DOHH2 (cell line): Measurements from ENCODE around the gene EHD4.

Experiments used
- H3F3A ChIP-seq: fragments of 200-600 bp; sonication (generic), shearing (Covaris generic); 2 replicates; pipeline ENCODE4 v1.6.0; 2016; ENCODE audit warnings: antibody characterized with exemption, mild to moderate bottlenecking; ENCODE audit not compliant: control insufficient read depth, insufficient read depth
- H3K27ac ChIP-seq: fragments of 200-600 bp; sonication (generic); 2 replicates; pipeline ENCODE4 v1.5.1; 2014; ENCODE audit warnings: low read depth, mild to moderate bottlenecking, low read length, moderate library complexity
- H3K27me3 ChIP-seq: fragments of 200-600 bp; sonication (generic); 2 replicates; pipeline ENCODE4 v1.6.1; 2014; ENCODE audit warnings: mild to moderate bottlenecking, low read length, mixed read lengths; ENCODE audit not compliant: control insufficient read depth
- H3K36me3 ChIP-seq: fragments of 200-600 bp; sonication (generic); 2 replicates; pipeline ENCODE4 v1.6.1; 2014; ENCODE audit warnings: mild to moderate bottlenecking, low read length, moderate library complexity, mixed read lengths; ENCODE audit not compliant: control insufficient read depth
- H3K4me1 ChIP-seq: fragments of 200-600 bp; sonication (generic); 2 replicates; pipeline ENCODE4 v1.6.1; 2014; ENCODE audit warnings: mild to moderate bottlenecking, low read length, mixed read lengths; ENCODE audit not compliant: control insufficient read depth
- H3K4me2 ChIP-seq: fragments of 200-600 bp; sonication (generic); 2 replicates; pipeline ENCODE4 v1.6.0; 2014; ENCODE audit warnings: mild to moderate bottlenecking, low read length, moderate library complexity
- H3K4me3 ChIP-seq: fragments of 200-600 bp; sonication (generic); 2 replicates; pipeline ENCODE4 v1.5.1; 2014; ENCODE audit warnings: mild to moderate bottlenecking, low read length, mixed read lengths
- H3K79me2 ChIP-seq: fragments of 200-600 bp; sonication (generic); 2 replicates; pipeline ENCODE4 v1.6.1; 2014; ENCODE audit warnings: mild to moderate bottlenecking, low read length, mixed read lengths; ENCODE audit not compliant: control insufficient read depth
- H3K9me2 ChIP-seq: fragments of 200-600 bp; sonication (generic); replicated peaks from 2 replicates; pipeline ENCODE4 v1.6.1; 2014; ENCODE audit warnings: mild to moderate bottlenecking, low read length, mixed read lengths; ENCODE audit not compliant: control insufficient read depth
- H3K9me3 ChIP-seq: fragments of 200-600 bp; sonication (generic); 2 replicates; pipeline ENCODE4 v1.6.1; 2014; ENCODE audit warnings: antibody characterized with exemption, low read length, mixed read lengths; ENCODE audit not compliant: control insufficient read depth, insufficient read depth
- H4K20me1 ChIP-seq: fragments of 200-600 bp; sonication (generic); 2 replicates; pipeline ENCODE4 v1.6.0; 2014; ENCODE audit warnings: low read depth, mild to moderate bottlenecking, antibody characterized with exemption, low read length, moderate library complexity; ENCODE audit not compliant: control insufficient read depth, insufficient read depth
- EZH2phosphoT487 ChIP-seq: fragments of 200-600 bp; sonication (generic); IDR thresholded peaks from 2 replicates; pipeline ENCODE4 v1.6.1; 2017; ENCODE audit warnings: borderline replicate concordance, mild to moderate bottlenecking, antibody characterized with exemption, low read length, moderate library complexity, mixed read lengths
- TF ChIP-seq, protein P1 (sequence below): fragments of 200-600 bp; sonication (generic); IDR thresholded peaks from one replicate; pipeline ENCODE4 v1.5.1; 2014; ENCODE audit warnings: antibody characterized with exemption, mild to moderate bottlenecking, low read depth, low read length; ENCODE audit not compliant: poor library complexity, severe bottlenecking

EHD4 gene

DNA sequence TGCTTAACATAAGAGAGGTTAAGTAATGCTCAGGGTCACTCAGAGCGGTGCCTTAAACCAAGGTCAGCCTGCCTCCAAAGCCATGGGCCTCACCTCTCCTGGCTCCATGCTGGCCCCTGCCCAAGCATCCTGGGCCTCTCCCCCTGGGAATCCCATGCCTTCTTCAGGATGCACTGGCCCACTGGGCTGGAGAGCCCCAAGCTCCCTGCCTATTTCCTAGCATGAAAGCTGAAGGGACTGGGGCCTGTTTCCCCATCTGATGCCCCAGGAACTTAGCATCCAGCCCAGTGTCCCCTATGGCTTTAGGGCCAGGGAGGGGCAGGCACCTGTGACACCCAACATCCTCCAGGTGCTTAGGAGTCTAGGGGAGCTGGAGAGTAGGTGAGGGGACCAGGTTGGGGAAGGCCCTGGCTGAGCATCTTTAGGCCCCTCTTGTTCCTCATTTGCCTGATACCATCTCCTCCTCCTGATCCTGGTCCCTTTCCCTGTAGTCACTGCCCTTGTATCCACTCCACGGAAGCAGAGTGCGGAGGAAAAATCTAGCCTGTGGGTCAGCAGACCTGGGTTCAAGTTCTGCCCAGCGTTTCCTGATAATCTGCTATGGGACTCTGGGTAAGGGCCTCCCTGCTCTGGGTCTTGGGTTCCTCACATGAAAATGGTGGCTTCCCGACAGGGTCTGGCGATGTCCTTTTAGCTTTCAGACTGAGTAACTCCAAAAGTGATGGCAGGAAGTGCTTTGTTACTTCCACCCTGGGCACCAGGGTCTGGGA lies 28.6 kb downstream of the EHD4 start:
- Histone ChIP-seq H3K79me2 (no peaks in the 10 kb centered on the region), H3K36me3 (peaks cover 2% of the 10 kb centered on the region; the same call in 1 of the 2 replicates), H3K27me3 (no peaks in the 10 kb centered on the region), H3K27ac (no peak overlapping the region), H3K4me2 (no peak overlapping the region), H3K4me3 (no peak overlapping the region), H4K20me1 (no peaks in the 10 kb centered on the region), H3K9me3 (no peaks in the 10 kb centered on the region), H3K9me2 (no peaks in the 10 kb centered on the region), H3F3A (no peaks in the 10 kb centered on the region), H3K4me1 (no peaks in the 10 kb centered on the region)
- TF ChIP-seq, protein P1, sequence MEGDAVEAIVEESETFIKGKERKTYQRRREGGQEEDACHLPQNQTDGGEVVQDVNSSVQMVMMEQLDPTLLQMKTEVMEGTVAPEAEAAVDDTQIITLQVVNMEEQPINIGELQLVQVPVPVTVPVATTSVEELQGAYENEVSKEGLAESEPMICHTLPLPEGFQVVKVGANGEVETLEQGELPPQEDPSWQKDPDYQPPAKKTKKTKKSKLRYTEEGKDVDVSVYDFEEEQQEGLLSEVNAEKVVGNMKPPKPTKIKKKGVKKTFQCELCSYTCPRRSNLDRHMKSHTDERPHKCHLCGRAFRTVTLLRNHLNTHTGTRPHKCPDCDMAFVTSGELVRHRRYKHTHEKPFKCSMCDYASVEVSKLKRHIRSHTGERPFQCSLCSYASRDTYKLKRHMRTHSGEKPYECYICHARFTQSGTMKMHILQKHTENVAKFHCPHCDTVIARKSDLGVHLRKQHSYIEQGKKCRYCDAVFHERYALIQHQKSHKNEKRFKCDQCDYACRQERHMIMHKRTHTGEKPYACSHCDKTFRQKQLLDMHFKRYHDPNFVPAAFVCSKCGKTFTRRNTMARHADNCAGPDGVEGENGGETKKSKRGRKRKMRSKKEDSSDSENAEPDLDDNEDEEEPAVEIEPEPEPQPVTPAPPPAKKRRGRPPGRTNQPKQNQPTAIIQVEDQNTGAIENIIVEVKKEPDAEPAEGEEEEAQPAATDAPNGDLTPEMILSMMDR, result no peak
- no peak for TF ChIP-seq EZH2phosphoT487

GRCh38 chr15:41942886-41943285 lies 29.5 kb downstream of the EHD4 start:
- H3K9me3 ChIP-seq, result no peaks in the 10 kb centered on the region

DNA sequence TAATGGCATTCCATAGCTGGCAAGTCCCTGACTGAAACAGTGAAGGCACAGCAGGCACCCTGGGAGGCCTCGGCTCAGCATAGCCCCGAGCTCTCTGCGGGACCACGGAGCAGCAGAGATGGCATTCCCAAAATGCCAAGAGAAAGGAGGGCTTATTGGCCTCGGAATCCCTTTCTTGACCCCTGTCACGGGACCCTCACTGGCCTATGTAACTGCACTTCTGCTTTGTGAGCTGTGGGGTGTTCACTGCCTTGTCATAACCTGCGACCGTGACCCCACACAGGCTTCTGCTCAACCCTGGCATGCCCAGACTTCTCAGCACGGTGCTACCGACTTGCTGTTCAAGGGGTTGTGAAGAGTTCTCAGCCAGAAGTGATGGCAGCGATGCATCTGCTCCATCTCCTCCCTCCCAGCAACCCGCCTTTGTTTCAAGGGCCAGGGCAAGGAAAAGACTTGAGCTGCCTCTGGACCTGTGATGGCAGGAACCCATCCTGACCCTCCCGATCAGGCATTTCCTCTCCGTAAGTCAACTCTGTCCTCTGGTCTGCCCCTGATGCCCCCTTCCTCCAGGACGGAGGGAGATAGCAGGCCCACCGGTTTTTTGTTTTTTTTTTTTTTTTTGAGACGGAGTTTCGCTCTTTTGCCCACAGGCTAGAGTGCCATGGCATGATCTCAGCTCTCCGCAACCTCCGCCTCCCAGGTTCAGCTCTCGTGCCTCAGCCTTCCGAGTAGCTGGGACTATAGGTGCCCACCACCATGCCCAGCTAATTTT lies 30.5 kb downstream of the EHD4 start:
- Histone ChIP-seq H3K79me2 (no peaks in the 10 kb centered on the region), H3K4me1 (peaks cover 10% of the 10 kb centered on the region), H3K4me2 (no peak overlapping the region), H3K36me3 (peaks cover 2% of the 10 kb centered on the region; the same call in 1 of the 2 replicates), H3K9me2 (no peaks in the 10 kb centered on the region), H3K27ac (no peak overlapping the region), H3K4me3 (no peak overlapping the region), H3F3A (no peaks in the 10 kb centered on the region), H3K27me3 (no peaks in the 10 kb centered on the region), H4K20me1 (no peaks in the 10 kb centered on the region), H3K9me3 (no peaks in the 10 kb centered on the region)
- TF ChIP-seq, protein P1, result no peak
- TF ChIP-seq EZH2phosphoT487, result no peak

More at GRCh38 chr15:41942886-41943285, 29.5 kb downstream of the EHD4 start:
- Histone ChIP-seq H3K4me3 (no peak overlapping the region), H3K79me2 (no peaks in the 10 kb centered on the region), H3K9me2 (no peaks in the 10 kb centered on the region), H3K4me1 (no peaks in the 10 kb centered on the region), H3K27me3 (no peaks in the 10 kb centered on the region), H3K4me2 (no peak overlapping the region), H3F3A (no peaks in the 10 kb centered on the region), H3K36me3 (peaks cover 2% of the 10 kb centered on the region; the same call in 1 of the 2 replicates), H3K27ac (no peak overlapping the region), H4K20me1 (no peaks in the 10 kb centered on the region)
- no peak for TF ChIP-seq EZH2phosphoT487
- TF ChIP-seq, protein P1, result no peak
